Activated T-helper 17 cell treated with anti-CD3 and anti-CD28 coated beads, Interleukin-2, amount 50 U/mL, for 72 hours (primary cell): Measurements from ENCODE around the gene LGR4. TPM values are rescaled to one million over a fixed set of nuclear protein-coding genes. Genes with fewer than 3 reads are reported as not detected.
"Not testable (repeated sequence)": the region's sequence is repeated elsewhere in the genome, so short reads cannot be mapped to it uniquely, and the experiment has no call there.

Experiments
- ATAC-seq: fragments of 150-1000 bp; cut with Tn5 transposase; replicated peaks from 2 replicates; pipeline ENCODE4 v1.10.0; 2021; ENCODE audit warnings: mild to moderate bottlenecking, moderate library complexity
- H3K27ac Mint-ChIP-seq: one replicate; pipeline ENCODE4 v1.8.0; 2022; ENCODE audit warnings: mixed read lengths
- H3K27me3 Mint-ChIP-seq: one replicate; pipeline ENCODE4 v1.8.0; 2022; ENCODE audit warnings: mixed read lengths
- H3K36me3 Mint-ChIP-seq: one replicate; pipeline ENCODE4 v1.8.0; 2022; ENCODE audit warnings: low read depth, mild to moderate bottlenecking, mixed read lengths
- H3K4me1 Mint-ChIP-seq: one replicate; pipeline ENCODE4 v1.8.0; 2022; ENCODE audit warnings: mixed read lengths
- H3K4me3 Mint-ChIP-seq: one replicate; pipeline ENCODE4 v1.8.0; 2022; ENCODE audit warnings: mild to moderate bottlenecking, mixed read lengths
- H3K9me3 Mint-ChIP-seq: one replicate; pipeline ENCODE4 v1.8.0; 2022; ENCODE audit warnings: mixed read lengths
- total RNA-seq, 2 donors: library from RNA; stranded (reverse); gene quantifications; one replicate each; pipeline ENCODE4 v1.2.3, GENCODE V29; 2022

The LGR4 gene
- total RNA-seq, 2 donors from 2014 or later: 0.24 to 1.4 TPM

GRCh38 chr11:27334764-27335163 is 137.8 kb downstream of the LGR4 start:
- not testable (repeated sequence) for H3K27me3 Mint-ChIP-seq, H3K9me3 Mint-ChIP-seq, ATAC-seq, H3K27ac Mint-ChIP-seq, H3K4me3 Mint-ChIP-seq, H3K4me1 Mint-ChIP-seq, H3K36me3 Mint-ChIP-seq

- Mint-ChIP-seq H3K4me1 (no peaks in the 10 kb centered on the region), H3K36me3 (no peaks in the 10 kb centered on the region), H3K9me3 (no peaks in the 10 kb centered on the region), H3K27me3 (no peaks in the 10 kb centered on the region), H3K27ac (no peak overlapping the region), H3K4me3 (no peak overlapping the region)
- ATAC-seq: no peak
These were observed 140.6 kb downstream of the LGR4 start for GRCh38 chr11:27331981-27332380.

GRCh38 chr11:27330633-27331270 is 141.8 kb downstream of the LGR4 start:
- Mint-ChIP-seq H3K27me3 (no peaks in the 10 kb centered on the region), H3K4me1 (no peaks in the 10 kb centered on the region), H3K36me3 (no peaks in the 10 kb centered on the region), H3K9me3 (no peaks in the 10 kb centered on the region), H3K27ac (no peak overlapping the region), H3K4me3 (no peak overlapping the region)
- ATAC-seq: no peak

GRCh38 chr11:27329867-27330632 is 142.5 kb downstream of the LGR4 start:
- no peak overlapping the region for H3K4me3 Mint-ChIP-seq
- H3K27ac Mint-ChIP-seq: no peak overlapping the region
- no peak for ATAC-seq
- no peaks in the 10 kb centered on the region for H3K9me3 Mint-ChIP-seq
- no peaks in the 10 kb centered on the region for H3K4me1 Mint-ChIP-seq
- H3K36me3 Mint-ChIP-seq: no peaks in the 10 kb centered on the region
- H3K27me3 Mint-ChIP-seq: no peaks in the 10 kb centered on the region

GRCh38 chr11:27328614-27329013 is 144.0 kb downstream of the LGR4 start:
- no peak for ATAC-seq
- no peak overlapping the region for H3K4me3 Mint-ChIP-seq
- H3K27me3 Mint-ChIP-seq: no peaks in the 10 kb centered on the region
- H3K27ac Mint-ChIP-seq: no peak overlapping the region
- H3K9me3 Mint-ChIP-seq: no peaks in the 10 kb centered on the region
- no peaks in the 10 kb centered on the region for H3K36me3 Mint-ChIP-seq
- H3K4me1 Mint-ChIP-seq: no peaks in the 10 kb centered on the region

- not testable (repeated sequence) for H3K4me1 Mint-ChIP-seq, ATAC-seq, H3K36me3 Mint-ChIP-seq, H3K9me3 Mint-ChIP-seq, H3K27me3 Mint-ChIP-seq, H3K4me3 Mint-ChIP-seq, H3K27ac Mint-ChIP-seq
These were observed 145.5 kb downstream of the LGR4 start for GRCh38 chr11:27327064-27327463.

- not testable (repeated sequence) for H3K9me3 Mint-ChIP-seq, H3K4me3 Mint-ChIP-seq, H3K27me3 Mint-ChIP-seq, H3K36me3 Mint-ChIP-seq, ATAC-seq, H3K27ac Mint-ChIP-seq
- H3K4me1 Mint-ChIP-seq: peaks cover 15% of the 10 kb centered on the region
These were observed 150.4 kb downstream of the LGR4 start for GRCh38 chr11:27322196-27322595.

GRCh38 chr11:27321340-27321739 is 151.2 kb downstream of the LGR4 start:
- not testable (repeated sequence) for H3K4me3 Mint-ChIP-seq, H3K9me3 Mint-ChIP-seq, ATAC-seq, H3K36me3 Mint-ChIP-seq, H3K27me3 Mint-ChIP-seq, H3K27ac Mint-ChIP-seq
- peaks cover 15% of the 10 kb centered on the region for H3K4me1 Mint-ChIP-seq

GRCh38 chr11:27319072-27319471 is 153.5 kb downstream of the LGR4 start:
- peaks cover 15% of the 10 kb centered on the region for H3K4me1 Mint-ChIP-seq
- peak; percentile 98 for ATAC-seq

GRCh38 chr11:27317751-27318150 is 154.8 kb downstream of the LGR4 start:
- Mint-ChIP-seq H3K4me3 (no peak overlapping the region), H3K27me3 (no peaks in the 10 kb centered on the region), H3K9me3 (no peaks in the 10 kb centered on the region), H3K27ac (peak overlapping the region; percentile 81), H3K36me3 (no peaks in the 10 kb centered on the region), H3K4me1 (peaks cover 15% of the 10 kb centered on the region)
- ATAC-seq: no peak

More at GRCh38 chr11:27319072-27319471, 153.5 kb downstream of the LGR4 start:
- no peaks in the 10 kb centered on the region for H3K36me3 Mint-ChIP-seq
- H3K27me3 Mint-ChIP-seq: no peaks in the 10 kb centered on the region
- H3K4me3 Mint-ChIP-seq: no peak overlapping the region
- no peaks in the 10 kb centered on the region for H3K9me3 Mint-ChIP-seq
- H3K27ac Mint-ChIP-seq: peak overlapping the region; percentile 81

Other genes with a start within 250 kb of the LGR4 start
- gene CCDC34, start 109.6 kb downstream of the LGR4 start, total RNA-seq: 10 to 100 TPM in 1 of 2 donors, 1 to 10 TPM in 1; 9.8 to 19.1 TPM
- 10 to 100 TPM; 19.8 to 24.7 TPM for gene LIN7C, start 34.0 kb upstream of the LGR4 start, total RNA-seq
- gene BDNF, start 227.7 kb upstream of the LGR4 start, total RNA-seq: not detected